Measurements from ENCODE around the gene RBM12.

RBM12 gene

GRCh38 chr20:35653430-35653734 lies 11.3 kb downstream of the RBM12 start:
- no peak for DNase-seq

- no peak for DNase-seq
Measured at GRCh38 chr20:35652641-35653429, 11.9 kb downstream of the RBM12 start.

GRCh38 chr20:35651958-35652357 lies 12.7 kb downstream of the RBM12 start:
- no peak for DNase-seq

GRCh38 chr20:35650632-35651031 lies 14.1 kb downstream of the RBM12 start:
- no peak for DNase-seq

GRCh38 chr20:35648836-35649235 lies 15.9 kb downstream of the RBM12 start:
- no peak for DNase-seq

GRCh38 chr20:35644806-35645205 lies 19.9 kb downstream of the RBM12 start:
- no peak for DNase-seq

GRCh38 chr20:35643045-35643444 lies 21.7 kb downstream of the RBM12 start:
- no peak for DNase-seq

GRCh38 chr20:35641743-35642142 lies 23.0 kb downstream of the RBM12 start:
- DNase-seq, result no peak

- DNase-seq, result no peak
Measured at GRCh38 chr20:35640724-35641123, 24.0 kb downstream of the RBM12 start.

GRCh38 chr20:35638751-35639150 lies 25.9 kb downstream of the RBM12 start:
- DNase-seq, result no peak

- DNase-seq, result no peak
Measured at GRCh38 chr20:35637276-35637675, 27.4 kb downstream of the RBM12 start.

GRCh38 chr20:35636095-35636494 lies 28.6 kb downstream of the RBM12 start:
- no peak for DNase-seq

- no peak for DNase-seq
Measured at GRCh38 chr20:35635652-35636051, 29.0 kb downstream of the RBM12 start.

- DNase-seq, result no peak
Measured at GRCh38 chr20:35632539-35633115, 32.1 kb downstream of the RBM12 start.

GRCh38 chr20:35630636-35631035 lies 34.1 kb downstream of the RBM12 start:
- no peak for DNase-seq

- no peak for DNase-seq
Measured at GRCh38 chr20:35629427-35630145, 35.1 kb downstream of the RBM12 start.

- no peak for DNase-seq
Measured at GRCh38 chr20:35627121-35627520, 37.6 kb downstream of the RBM12 start.

- DNase-seq, result no peak
Measured at GRCh38 chr20:35626386-35627001, 38.2 kb downstream of the RBM12 start.

- no peak for DNase-seq
Measured at GRCh38 chr20:35625584-35626385, 38.9 kb downstream of the RBM12 start.

GRCh38 chr20:35621560-35621946 lies 43.1 kb downstream of the RBM12 start:
- no peak for DNase-seq

GRCh38 chr20:35620818-35621559 lies 43.7 kb downstream of the RBM12 start:
- no peak for DNase-seq

Data from OCI-M1 (cell line).